Pancreas (tissue), 10 donors: Measurements from ENCODE around the gene MLH3. TPM values are rescaled to one million over a fixed set of nuclear protein-coding genes. Genes with fewer than 3 reads are reported as not detected.
A peak's percentile ranks its signal among the peaks of the same experiment; 100 is the strongest.

Experiments used
- ATAC-seq, 4 donors: fragments of 200-7000 bp; cut with Tn5 transposase; one replicate each; pipeline versions ENCODE4 v1.8.0 to v1.9.1; 2020; ENCODE audit warnings: mild to moderate bottlenecking in 4 of 4, moderate library complexity in 4 of 4
- DNase-seq, 6 donors: peaks; one replicate each; pipeline ENCODE4 v3.0.0-alpha.2; 2020
- FAIRE-seq: peaks from 2 replicates; lab custom pipeline; 2012; peaks lifted over from hg19 to GRCh38; lab: Jason Lieb, UNC
- H3K27ac ChIP-seq, 4 donors: fragments of 200-600 bp; sonication (generic); 1 replicate in 3 of 4; 2 replicates in 1 of 4; pipeline versions ENCODE4 v1.5.0 to v1.8.0; 2020
- H3K27me3 ChIP-seq, 4 donors: fragments of 200-600 bp; one replicate each; pipeline ENCODE4 v1.8.0; 2021
- H3K36me3 ChIP-seq, 3 donors: fragments of 200-600 bp; sonication (generic) in 1 of 3; one replicate each; pipeline versions ENCODE4 v1.5.0 to v1.8.0; 2020 to 2021
- H3K4me1 ChIP-seq, 3 donors: fragments of 200-600 bp; one replicate each; pipeline ENCODE4 v1.8.0; 2021
- H3K4me3 ChIP-seq, 4 donors: fragments of 200-600 bp; sonication (generic) in 2 of 4; one replicate each; pipeline versions ENCODE4 v1.5.0 to v1.8.0; 2020 to 2021
- H3K9me3 ChIP-seq, 4 donors: fragments of 200-600 bp; one replicate each; pipeline ENCODE4 v1.8.0; 2021
- CTCF ChIP-seq, 4 donors: fragments of 200-600 bp; sonication (generic) in 3 of 4; IDR thresholded peaks; one replicate each; pipeline versions ENCODE4 v1.5.0 to v1.8.0; 2021; ENCODE audit warnings: antibody characterized with exemption in 4 of 4
- WGBS, 2 donors: extraction: QIAGEN DNeasy Blood & Tissue Kit; methylation state at CpG; one replicate each; pipeline ENCODE4 v1.1.7; 2013; 5-methylcytosine and 5-hydroxymethylcytosine counted together
- intact Hi-C, 3 donors: fragments of 100-400 bp; cut with DNase I; formaldehyde crosslinking; loops; one replicate each; pipeline versions ENCODE4 v1.11.1 to v1.14.2; 2022
- polyA plus RNA-seq, 2 donors: library from polyadenylated mRNA; stranded (reverse); fragments of 200-250 nt; gene quantifications; one replicate each; pipeline ENCODE4 v1.2.3, GENCODE V29; 2013
- total RNA-seq, 6 donors: library from RNA; stranded (reverse); fragmentation: NEBNext Ultra II Directional in 4 of 6; extraction: Animal tissue kit (Norgen Biotek cat#: 25700) in 4 of 6; gene quantifications; one replicate each; pipeline versions ENCODE4 v1.2.1 to v1.2.4, GENCODE V29; 2021 to 2023
- donor health status: healthy with polysubstance abuse.
- donor health status: DM: no; HTN: no; CAD: no; lungs with moderate emphysema.
- donor health status: DM: no; HTN: no; CAD: no.
- donor health status: control.
- donor health status: control.
- donor health status: Bipolar disorder and iron deficiency.
- donor health status: DM: yes; HTN: yes; CAD: no.
- donor health status: DM: no; HTN: no; CAD: no.
- donor health status: DM: no; HTN: no; CAD: no.
- donor health status: DM: yes; HTN: yes; CAD: no.

MLH3 gene
- total and polyA plus RNA-seq, 8 donors: 9.4 to 23.5 (median 13.6) TPM

GRCh38 chr14:74973905-74974363 lies 77.3 kb downstream of the MLH3 start:
- DNase-seq (no peak), ATAC-seq (no peak), FAIRE-seq (no peak)
- Histone ChIP-seq H3K36me3 (no peaks in the 10 kb centered on the region), H3K27ac (no peak overlapping the region), H3K27me3 (no peaks in the 10 kb centered on the region), H3K4me1 (no peaks in the 10 kb centered on the region), H3K9me3 (no peaks in the 10 kb centered on the region), H3K4me3 (no peak overlapping the region)
- 75 to 82% methylated on average over 5 of the region's 5 CpGs for WGBS, 2 donors
- intact Hi-C loops: no loop called here
- no peak for TF ChIP-seq CTCF (IDR thresholded peaks at IDR 0.05)

GRCh38 chr14:74973003-74973653 lies 78.1 kb downstream of the MLH3 start:
- WGBS, 2 donors: 87 to 90% methylated on average over 15 of the region's 15 CpGs
- FAIRE-seq: no peak

GRCh38 chr14:74968811-74969210 lies 82.5 kb downstream of the MLH3 start:
- H3K27ac ChIP-seq: no peak overlapping the region
- 47 to 62% methylated on average over 1 of the region's 1 CpG for WGBS, 2 donors

More at GRCh38 chr14:74973003-74973653, 78.1 kb downstream of the MLH3 start:
- Histone ChIP-seq H3K27me3 (no peaks in the 10 kb centered on the region), H3K36me3 (no peaks in the 10 kb centered on the region), H3K9me3 (no peaks in the 10 kb centered on the region), H3K27ac (peak overlapping the region in 1 of 4 donors; percentile 12), H3K4me3 (no peak overlapping the region), H3K4me1 (no peaks in the 10 kb centered on the region)
- DNase-seq (no peak), ATAC-seq (peak in 3 of 4 donors; percentile 44 to 86 (median 73))
- TF ChIP-seq CTCF (IDR thresholded peaks at IDR 0.05): no peak
- intact Hi-C loops: no loop called here

GRCh38 chr14:74965486-74966153 lies 85.6 kb downstream of the MLH3 start:
- H3K4me1 ChIP-seq: no peaks in the 10 kb centered on the region
- no peak for FAIRE-seq
- no peak overlapping the region for H3K4me3 ChIP-seq
- H3K36me3 ChIP-seq: no peaks in the 10 kb centered on the region
- no peak overlapping the region for H3K27ac ChIP-seq
- WGBS, 2 donors: 68 to 77% methylated on average over 5 of the region's 5 CpGs
- ATAC-seq: peak in 1 of 4 donors; percentile 42
- no peaks in the 10 kb centered on the region for H3K9me3 ChIP-seq
- H3K27me3 ChIP-seq: no peaks in the 10 kb centered on the region
- DNase-seq: no peak
- TF ChIP-seq CTCF (IDR thresholded peaks at IDR 0.05): no peak
- intact Hi-C loops: no loop called here

More at GRCh38 chr14:74968811-74969210, 82.5 kb downstream of the MLH3 start:
- Histone ChIP-seq H3K27me3 (no peaks in the 10 kb centered on the region), H3K9me3 (no peaks in the 10 kb centered on the region), H3K36me3 (no peaks in the 10 kb centered on the region), H3K4me3 (no peak overlapping the region), H3K4me1 (no peaks in the 10 kb centered on the region)
- DNase-seq (no peak), ATAC-seq (no peak), FAIRE-seq (no peak)
- no peak for TF ChIP-seq CTCF (IDR thresholded peaks at IDR 0.05)
- intact Hi-C loops: no loop called here
